ENCODE measurements around the gene NRTN. TPM values are rescaled to one million over a fixed set of nuclear protein-coding genes. Genes with fewer than 3 reads are reported as not detected.

NRTN gene
- total and polyA plus RNA-seq, 2 of the 4 experiments (the other 2 are of a cell fraction) = 0.17 to 0.18 TPM

- peaks cover 4% of the 10 kb centered on the region for H3K4me1 ChIP-seq (ENCODE audit: control insufficient read depth, insufficient read depth, low read length)
- H3K9me1 ChIP-seq (ENCODE audit: insufficient read depth, low read length) = no peaks in the 10 kb centered on the region
- no peak overlapping the region for H2AK9ac ChIP-seq (replicated peaks; ENCODE audit: low read depth, low read length, poor library complexity)
- H3K36me3 ChIP-seq (ENCODE audit: control insufficient read depth, insufficient read depth, low read length) = no peaks in the 10 kb centered on the region; the same call in 1 of the 2 replicates
- no peak overlapping the region for H4K5ac ChIP-seq (ENCODE audit: low read depth, low read length)
- DNase-seq (no peak), ATAC-seq (ENCODE audit: low read depth) (no peak)
- no peaks in the 10 kb centered on the region for H3K9me3 ChIP-seq (ENCODE audit: control insufficient read depth, insufficient read depth, low read length)
- no peak overlapping the region for H2BK120ac ChIP-seq (ENCODE audit: low read depth, low read length)
- H3K9ac ChIP-seq (ENCODE audit: low read depth, low read length) = no peak overlapping the region
- dilution Hi-C loops (cut with HindIII; ENCODE audit: low sequenced_read_pairs, unreplicated experiment) (no loop called here), in situ Hi-C loops (cut with MboI; ENCODE audit: low sequenced_read_pairs) (no loop called here), intact Hi-C loops (cut with micrococcal nuclease) (no loop called here)
- no peak overlapping the region for H2AK5ac ChIP-seq (ENCODE audit: low read depth, low read length)
- no peak overlapping the region for H2AFZ ChIP-seq (replicated peaks; ENCODE audit: low read length, poor library complexity)
- no peaks in the 10 kb centered on the region for H3K27me3 ChIP-seq (ENCODE audit: control insufficient read depth, insufficient read depth, low read length)
- H3K18ac ChIP-seq (ENCODE audit: low read depth, low read length) = no peak overlapping the region
- H3K4me3 ChIP-seq (ENCODE audit: insufficient read depth, low read depth, low read length) = no peak overlapping the region
- H3K79me1 ChIP-seq (ENCODE audit: low read depth in 1 of 2, low read length in 2 of 2) = no peaks in the 10 kb centered on the region
- H3K14ac ChIP-seq (replicated peaks; ENCODE audit: low read depth, low read length) = no peak overlapping the region
- TF ChIP-seq POLR2A (IDR thresholded peaks at IDR 0.05; ENCODE audit: low read depth, low read length) (no peak), CHD1 (IDR thresholded peaks at IDR 0.05; ENCODE audit: low read depth, low read length) (no peak), MAZ (IDR thresholded peaks at IDR 0.05; ENCODE audit: borderline replicate concordance, low read depth, low read length) (no peak), SMC3 (IDR thresholded peaks at IDR 0.05; ENCODE audit: low read depth, low read length) (no peak), USF2 (IDR thresholded peaks at IDR 0.05; ENCODE audit: low read depth, low read length) (no peak), RCOR1 (IDR thresholded peaks at IDR 0.05; ENCODE audit: insufficient replicate concordance, low read length) (no peak), ELK1 (IDR thresholded peaks at IDR 0.05; ENCODE audit: borderline replicate concordance, low read depth, low read length) (no peak), FOS (IDR thresholded peaks at IDR 0.05; ENCODE audit: low read depth, low read length) (no peak), NFE2L2 (IDR thresholded peaks at IDR 0.05; ENCODE audit: low read depth, low read length) (no peak), CEBPB (IDR thresholded peaks at IDR 0.05; ENCODE audit: low read depth, low read length) (no peak), MAFK (IDR thresholded peaks at IDR 0.05; ENCODE audit: low read depth, low read length) (no peak)
- BruUV-seq (replicated peaks) = no TSS peak
- no peak overlapping the region for H2BK20ac ChIP-seq (ENCODE audit: low read depth, low read length)
- H2BK15ac ChIP-seq (ENCODE audit: low read depth, low read length) = no peak overlapping the region
- H4K8ac ChIP-seq (ENCODE audit: low read depth in 2 of 2, low read length in 2 of 2) = no peak overlapping the region
- POLR2A ChIA-PET (ENCODE audit: unreplicated experiment) = no interaction called here
- H3K4me2 ChIP-seq (ENCODE audit: low read depth, low read length) = no peak overlapping the region
- no peak overlapping the region for H3K23ac ChIP-seq (ENCODE audit: low read depth, low read length)
- 76% methylated on average over 11 of the region's 17 CpGs; no CpG with 5 or more reads in 1 of the 2 experiments for WGBS, 2 experiments (ENCODE audit: extremely low coverage in 2 of 2, insufficient read length in 1 of 2)
- H4K91ac ChIP-seq (ENCODE audit: insufficient read depth, low read depth, low read length) = no peak overlapping the region
- no peak overlapping the region for H3K27ac ChIP-seq (ENCODE audit: insufficient read depth, low read length)
- no peak overlapping the region for H3K56ac ChIP-seq (ENCODE audit: extremely low read depth, insufficient read depth, low read length)
- CTCF ChIA-PET = no interaction called here
- no peak overlapping the region for H3K4ac ChIP-seq (ENCODE audit: low read depth, low read length)
- no peak overlapping the region for H2BK5ac ChIP-seq (ENCODE audit: low read depth, low read length, poor library complexity, severe bottlenecking)
- no peaks in the 10 kb centered on the region for H4K20me1 ChIP-seq (ENCODE audit: insufficient read depth, low read length)
Measured at GRCh38 chr19:5778402-5778801, 26.5 kb upstream of the NRTN start.

All from IMR-90 (cell line).